ENCODE results near the gene ADGRL3. TPM values are rescaled to one million over a fixed set of nuclear protein-coding genes. Genes with fewer than 3 reads are reported as not detected.

ADGRL3 gene
- total RNA-seq (2014; rRNA removed; shearing (Covaris generic)) = 0.08 and 1.0 TPM in 2 replicates
- 0.11 and 0.14 TPM in 2 replicates for polyA plus RNA-seq (2015; cell fraction: cytosol; rRNA removed)
- polyA plus RNA-seq (2015; cell fraction: nucleus; rRNA removed) = 0.11 and 0.12 TPM in 2 replicates

- DNase-seq (ENCODE audit: low read depth, low spot score) = no peak
- in situ Hi-C loops (cut with HindIII; ENCODE audit: low pct_unique_long_range_greater_than_20kb, low sequenced_read_pairs) = no loop called here
These were observed at the start of gene ADGRL3 for GRCh38 chr4:61200187-61200915. ADGRL3 (plus strand) TSS chr4:61200326.

- no peak for DNase-seq (ENCODE audit: low read depth, low spot score)
- in situ Hi-C loops (cut with HindIII; ENCODE audit: low pct_unique_long_range_greater_than_20kb, low sequenced_read_pairs) = no loop called here
These were observed 47.7 kb upstream of the ADGRL3 start for GRCh38 chr4:61152433-61152832.

- in situ Hi-C loops (cut with HindIII; ENCODE audit: low pct_unique_long_range_greater_than_20kb, low sequenced_read_pairs) = no loop called here
- DNase-seq (ENCODE audit: low read depth, low spot score) = no peak
These were observed 39.6 kb upstream of the ADGRL3 start for GRCh38 chr4:61160478-61160877.

- in situ Hi-C loops (cut with HindIII; ENCODE audit: low pct_unique_long_range_greater_than_20kb, low sequenced_read_pairs) = no loop called here
- DNase-seq (ENCODE audit: low read depth, low spot score) = no peak
These were observed 38.0 kb upstream of the ADGRL3 start for GRCh38 chr4:61162116-61162515.

- DNase-seq (ENCODE audit: low read depth, low spot score) = no peak
- in situ Hi-C loops (cut with HindIII; ENCODE audit: low pct_unique_long_range_greater_than_20kb, low sequenced_read_pairs) = no loop called here
These were observed 26.3 kb upstream of the ADGRL3 start for GRCh38 chr4:61173799-61174198.

GRCh38 chr4:61175495-61175894 lies 24.6 kb upstream of the ADGRL3 start:
- no peak for DNase-seq (ENCODE audit: low read depth, low spot score)
- in situ Hi-C loops (cut with HindIII; ENCODE audit: low pct_unique_long_range_greater_than_20kb, low sequenced_read_pairs) = no loop called here

GRCh38 chr4:61177367-61177766 lies 22.8 kb upstream of the ADGRL3 start:
- DNase-seq (ENCODE audit: low read depth, low spot score) = no peak
- in situ Hi-C loops (cut with HindIII; ENCODE audit: low pct_unique_long_range_greater_than_20kb, low sequenced_read_pairs) = no loop called here

- DNase-seq (ENCODE audit: low read depth, low spot score) = no peak
- in situ Hi-C loops (cut with HindIII; ENCODE audit: low pct_unique_long_range_greater_than_20kb, low sequenced_read_pairs) = no loop called here
These were observed 19.7 kb upstream of the ADGRL3 start for GRCh38 chr4:61180405-61180804.

GRCh38 chr4:61182915-61183314 lies 17.2 kb upstream of the ADGRL3 start:
- in situ Hi-C loops (cut with HindIII; ENCODE audit: low pct_unique_long_range_greater_than_20kb, low sequenced_read_pairs) = no loop called here
- DNase-seq (ENCODE audit: low read depth, low spot score) = no peak

- no peak for DNase-seq (ENCODE audit: low read depth, low spot score)
- in situ Hi-C loops (cut with HindIII; ENCODE audit: low pct_unique_long_range_greater_than_20kb, low sequenced_read_pairs) = no loop called here
These were observed 14.8 kb upstream of the ADGRL3 start for GRCh38 chr4:61185288-61185687.

- in situ Hi-C loops (cut with HindIII; ENCODE audit: low pct_unique_long_range_greater_than_20kb, low sequenced_read_pairs) = no loop called here
- DNase-seq (ENCODE audit: low read depth, low spot score) = no peak
These were observed 7.7 kb upstream of the ADGRL3 start for GRCh38 chr4:61192392-61192791.

- in situ Hi-C loops (cut with HindIII; ENCODE audit: low pct_unique_long_range_greater_than_20kb, low sequenced_read_pairs) = no loop called here
- no peak for DNase-seq (ENCODE audit: low read depth, low spot score)
These were observed 6.3 kb upstream of the ADGRL3 start for GRCh38 chr4:61193863-61194262.

GRCh38 chr4:61194571-61194970 lies 5.6 kb upstream of the ADGRL3 start:
- in situ Hi-C loops (cut with HindIII; ENCODE audit: low pct_unique_long_range_greater_than_20kb, low sequenced_read_pairs) = no loop called here
- DNase-seq (ENCODE audit: low read depth, low spot score) = no peak

- in situ Hi-C loops (cut with HindIII; ENCODE audit: low pct_unique_long_range_greater_than_20kb, low sequenced_read_pairs) = no loop called here
- DNase-seq (ENCODE audit: low read depth, low spot score) = no peak
These were observed 5.0 kb upstream of the ADGRL3 start for GRCh38 chr4:61195101-61195500.

GRCh38 chr4:61198686-61199085 lies 1.4 kb upstream of the ADGRL3 start:
- in situ Hi-C loops (cut with HindIII; ENCODE audit: low pct_unique_long_range_greater_than_20kb, low sequenced_read_pairs) = no loop called here
- DNase-seq (ENCODE audit: low read depth, low spot score) = no peak

GRCh38 chr4:61199873-61200186 lies 296 bp upstream of the ADGRL3 start:
- DNase-seq (ENCODE audit: low read depth, low spot score) = no peak
- in situ Hi-C loops (cut with HindIII; ENCODE audit: low pct_unique_long_range_greater_than_20kb, low sequenced_read_pairs) = no loop called here

GRCh38 chr4:61200916-61201526 lies 895 bp downstream of the ADGRL3 start:
- in situ Hi-C loops (cut with HindIII; ENCODE audit: low pct_unique_long_range_greater_than_20kb, low sequenced_read_pairs) = no loop called here

GRCh38 chr4:61201561-61201960 lies 1.4 kb downstream of the ADGRL3 start:
- no peak for DNase-seq (ENCODE audit: low read depth, low spot score)
- in situ Hi-C loops (cut with HindIII; ENCODE audit: low pct_unique_long_range_greater_than_20kb, low sequenced_read_pairs) = no loop called here

More at GRCh38 chr4:61200916-61201526, 895 bp downstream of the ADGRL3 start:
- DNase-seq (ENCODE audit: low read depth, low spot score) = no peak

GRCh38 chr4:61201961-61202637 lies 2.0 kb downstream of the ADGRL3 start:
- in situ Hi-C loops (cut with HindIII; ENCODE audit: low pct_unique_long_range_greater_than_20kb, low sequenced_read_pairs) = no loop called here
- no peak for DNase-seq (ENCODE audit: low read depth, low spot score)
